Measurements from ENCODE around the gene NIT1. TPM values are rescaled to one million over a fixed set of nuclear protein-coding genes. Genes with fewer than 3 reads are reported as not detected.

NIT1 gene
- total and polyA plus RNA-seq, 2 of the 8 experiments (the other 6 are each of a cell fraction or from before 2014, with no cell fraction given) = 33.0 to 40.4 TPM

GRCh38 chr1:161163793-161164192, 45.9 kb downstream of the NIT1 start:
- no peak overlapping the region for H2AFZ ChIP-seq (ENCODE audit: low read length)
- POLR2A ChIA-PET (ENCODE audit: partially characterized antibody) = interaction anchor here (0.7 kb wide), 1 partner anchor 51 kb away, joined by 3 read pairs; no protein-coding TSS in a partner anchor
- H4K20me1 ChIP-seq (replicated peaks in 1 of 2; ENCODE audit: control insufficient read depth in 1 of 2, insufficient read depth in 2 of 2, low read length in 2 of 2) = no peaks in the 10 kb centered on the region
- FAIRE-seq = no peak
- H3K27ac ChIP-seq (ENCODE audit: low read depth, low read length) = no peak overlapping the region
- H4K5ac ChIP-seq (ENCODE audit: insufficient read length, low read depth, low read length) = no peak overlapping the region
- H3K4me3 ChIP-seq (ENCODE audit: extremely low read depth in 1 of 4, insufficient read depth in 2 of 4, low read depth in 3 of 4, low read length in 4 of 4) = no peak overlapping the region
- TF ChIP-seq EP300 (IDR thresholded peaks at IDR 0.05; ENCODE audit: borderline replicate concordance in 1 of 2, low read depth in 2 of 2, low read length in 2 of 2) (no peak), SIN3A (conservative IDR thresholded peaks at IDR 0.05 in 1 of 2, IDR thresholded peaks at IDR 0.05 in 1 of 2; ENCODE audit: low read depth in 1 of 2, low read length in 2 of 2) (no peak), ATF3 (IDR thresholded peaks at IDR 0.05; ENCODE audit: insufficient read depth, low read depth, low read length) (no peak), KDM1A (IDR thresholded peaks at IDR 0.05; ENCODE audit: borderline replicate concordance, low read length) (no peak), CTBP2 (IDR thresholded peaks at IDR 0.05; ENCODE audit: borderline replicate concordance, insufficient read depth, insufficient read length, low read length) (no peak)
- DNase-seq (ENCODE audit: low read depth in 1 of 2, low spot score in 2 of 2) = no peak
- H3K4ac ChIP-seq (replicated peaks; ENCODE audit: insufficient read length, low read depth, low read length) = no peak overlapping the region
- H3K56ac ChIP-seq (replicated peaks; ENCODE audit: insufficient read length, low read depth, low read length) = no peak overlapping the region
- H3K4me1 ChIP-seq (replicated peaks in 1 of 4; ENCODE audit: control insufficient read depth in 3 of 4, insufficient read depth in 4 of 4, low read length in 3 of 4) = peaks cover 0 to 16% (median 8%) of the 10 kb centered on the region in 4 experiments; a peak in 4 of 7 replicates
- H3K9me3 ChIP-seq (ENCODE audit: insufficient read depth in 2 of 2, low read depth in 1 of 2, low read length in 1 of 2) = no peaks in the 10 kb centered on the region
- H2AK5ac ChIP-seq (ENCODE audit: low read depth, low read length) = no peak overlapping the region
- no peak overlapping the region for H2BK12ac ChIP-seq (ENCODE audit: low read depth, low read length)
- no peak overlapping the region for H3K9ac ChIP-seq (replicated peaks in 1 of 4; ENCODE audit: extremely low read depth in 1 of 4, low read depth in 3 of 4, low read length in 3 of 4)
- H3K4me2 ChIP-seq (ENCODE audit: insufficient read depth in 1 of 2, low read depth in 2 of 2, low read length in 2 of 2) = no peak overlapping the region
- H3K79me2 ChIP-seq (ENCODE audit: control insufficient read depth in 1 of 2, insufficient read depth in 2 of 2, low read length in 2 of 2) = no peaks in the 10 kb centered on the region; a peak in 1 of 4 replicates
- no peak overlapping the region for H4K8ac ChIP-seq (ENCODE audit: extremely low read depth, insufficient read depth, low read length)
- H3K36me3 ChIP-seq (ENCODE audit: control insufficient read depth in 2 of 4, insufficient read depth in 4 of 4, low read length in 3 of 4) = peaks cover 0 to 3% (median under 1%) of the 10 kb centered on the region in 4 experiments; a peak in 1 of 8 replicates
- peaks cover 17% of the 10 kb centered on the region for H3K23me2 ChIP-seq (ENCODE audit: low read depth, low read length)
- H3K14ac ChIP-seq (ENCODE audit: insufficient read length) = no peak overlapping the region
- H2BK5ac ChIP-seq (ENCODE audit: low read depth, low read length) = no peak overlapping the region
- CTCF ChIA-PET (ENCODE audit: partially characterized antibody) = interaction anchor here (0.9 to 5.3 kb wide), 4 partner anchors 9 to 219 kb away, joined by 3 to 32 read pairs (median 28); partner anchors contain the start of genes B4GALT3 and UFC1
- no peak overlapping the region for H2BK120ac ChIP-seq (replicated peaks; ENCODE audit: low read depth, low read length)
- H2BK20ac ChIP-seq (ENCODE audit: low read length) = no peak overlapping the region
- no peaks in the 10 kb centered on the region; the same call in 1 of the 2 replicates for H3K79me1 ChIP-seq (ENCODE audit: low read depth, low read length)
- no peak overlapping the region for H3K23ac ChIP-seq (ENCODE audit: insufficient read length)
- 99% methylated on average over 5 of the region's 5 CpGs; no CpG with 5 or more reads in 1 of the 2 experiments for WGBS, 2 experiments (ENCODE audit: extremely low coverage in 1 of 2, insufficient coverage in 1 of 2, insufficient read length in 1 of 2, insufficient replicate concordance in 2 of 2, low coverage in 1 of 2, low lambda C conversion rate in 2 of 2, missing lambda C conversion rate in 1 of 2)
- H3K27me3 ChIP-seq (replicated peaks in 1 of 4; ENCODE audit: control insufficient read depth in 3 of 4, extremely low read depth in 1 of 4, insufficient read depth in 3 of 4, low read length in 3 of 4) = no peaks in the 10 kb centered on the region
- H2BK15ac ChIP-seq (ENCODE audit: low read length) = no peak overlapping the region
- H3K18ac ChIP-seq (ENCODE audit: extremely low read depth, low read length) = no peak overlapping the region
- no peak overlapping the region for H4K91ac ChIP-seq (replicated peaks; ENCODE audit: insufficient read length, low read length)

Data from H1 (cell line).